HG03469 (cell line): ENCODE data around the gene ITPR1.

Source experiments
- ATAC-seq: cut with Tn5 transposase; IDR thresholded peaks from one replicate; pipeline ENCODE4 v1.9.1; 2021; ENCODE audit warnings: mild to moderate bottlenecking, moderate library complexity, moderate number of reproducible peaks; ENCODE audit not compliant: unreplicated experiment

Gene ITPR1

DNA sequence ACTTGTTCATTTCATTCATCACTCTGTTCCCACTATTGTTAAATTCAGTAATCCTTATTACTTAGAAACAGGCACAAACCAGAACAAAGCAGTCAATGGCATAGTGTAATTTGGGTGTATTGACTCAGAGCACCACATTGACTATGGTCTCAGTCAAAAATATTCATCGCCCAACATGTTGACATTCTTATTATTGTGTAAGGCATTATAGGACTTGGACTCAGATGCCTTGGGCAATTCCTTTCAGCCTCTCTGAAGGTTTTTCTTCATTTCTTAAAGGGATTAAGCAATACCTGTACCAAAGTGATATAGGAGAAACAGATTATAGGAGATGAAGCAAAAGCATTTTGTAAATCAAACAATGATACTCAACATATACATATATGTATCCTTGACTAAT is 371.4 kb downstream of the ITPR1 start:
- no peak for ATAC-seq

- no peak for ATAC-seq
Observed at GRCh38 chr3:4865714-4866113, 372.6 kb downstream of the ITPR1 start.

- no peak for ATAC-seq
Observed at GRCh38 chr3:4866866-4867265, 373.7 kb downstream of the ITPR1 start.

DNA sequence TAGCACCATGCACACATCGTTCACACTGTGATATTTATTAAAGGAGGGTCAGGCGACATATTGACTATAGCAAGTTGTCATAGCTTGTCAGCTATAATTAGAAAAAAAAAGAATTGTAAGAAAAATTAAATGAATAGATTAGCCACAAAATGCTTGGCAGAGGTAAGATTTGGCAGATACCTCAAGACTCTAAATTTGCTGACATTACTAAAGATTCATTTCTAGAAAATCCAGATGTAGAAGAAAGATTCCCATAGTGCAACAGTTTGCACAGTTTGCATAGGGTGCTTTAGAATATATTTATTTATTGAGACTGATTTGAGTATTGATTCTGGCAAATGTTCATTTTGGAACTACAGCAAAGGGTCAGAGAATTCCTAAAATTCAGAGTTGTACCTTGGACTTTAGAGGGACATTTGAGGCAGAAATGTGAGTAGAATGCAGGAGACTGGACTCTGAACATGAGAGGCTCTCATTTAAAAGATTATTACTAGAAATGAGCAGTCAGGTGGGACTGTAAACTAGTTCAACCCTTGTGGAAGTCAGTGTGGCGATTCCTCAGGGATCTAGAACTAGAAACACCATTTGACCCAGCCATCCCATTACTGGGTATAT is 384.1 kb downstream of the ITPR1 start:
- ATAC-seq = no peak

GRCh38 chr3:4880850-4881249 is 387.7 kb downstream of the ITPR1 start:
- ATAC-seq = no peak

DNA sequence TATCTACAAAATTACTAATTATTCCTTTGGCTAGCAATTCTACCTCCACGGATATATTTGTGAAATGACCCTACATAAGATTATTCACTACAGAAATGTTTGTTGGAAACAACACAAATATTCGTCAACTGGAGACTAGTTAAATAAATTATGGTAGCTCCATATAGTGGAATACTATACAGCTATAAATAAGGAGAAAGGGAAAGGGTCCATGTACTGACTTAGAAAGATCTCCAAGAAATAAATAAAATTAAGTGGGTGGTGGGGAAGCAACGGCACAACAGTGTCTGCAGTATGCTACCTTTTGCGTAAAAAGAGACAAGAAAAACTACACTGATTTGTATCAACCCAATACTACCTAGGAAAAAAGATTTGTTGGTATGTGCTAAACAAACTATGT is 389.4 kb downstream of the ITPR1 start:
- ATAC-seq = no peak

GRCh38 chr3:4883011-4883410 is 389.9 kb downstream of the ITPR1 start:
- ATAC-seq = no peak

- no peak for ATAC-seq
Observed at GRCh38 chr3:4884888-4885287, 391.7 kb downstream of the ITPR1 start.

- no peak for ATAC-seq
Observed at GRCh38 chr3:4885316-4885715, 392.2 kb downstream of the ITPR1 start.

DNA sequence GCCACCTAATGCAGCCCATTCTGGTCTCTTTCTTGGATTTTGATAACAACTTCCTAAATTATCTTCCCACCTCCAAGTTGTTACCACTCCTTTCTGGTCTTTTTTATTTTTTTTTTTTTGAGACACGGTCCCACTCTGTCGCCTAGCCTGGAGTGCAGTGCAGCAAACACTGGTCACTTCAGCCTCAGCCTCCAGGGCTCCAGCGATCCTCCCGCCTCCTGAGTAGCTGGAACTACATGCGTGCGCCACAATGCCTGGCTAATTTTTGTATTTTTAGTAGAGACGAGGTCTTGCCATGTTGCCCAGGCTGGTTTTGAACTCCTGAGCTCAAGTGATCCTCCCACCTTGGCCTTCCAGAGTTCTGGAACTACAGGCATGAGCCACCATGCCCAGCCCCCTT is 393.3 kb downstream of the ITPR1 start:
- no peak for ATAC-seq

GRCh38 chr3:4887177-4887576 is 394.0 kb downstream of the ITPR1 start:
- no peak for ATAC-seq

DNA sequence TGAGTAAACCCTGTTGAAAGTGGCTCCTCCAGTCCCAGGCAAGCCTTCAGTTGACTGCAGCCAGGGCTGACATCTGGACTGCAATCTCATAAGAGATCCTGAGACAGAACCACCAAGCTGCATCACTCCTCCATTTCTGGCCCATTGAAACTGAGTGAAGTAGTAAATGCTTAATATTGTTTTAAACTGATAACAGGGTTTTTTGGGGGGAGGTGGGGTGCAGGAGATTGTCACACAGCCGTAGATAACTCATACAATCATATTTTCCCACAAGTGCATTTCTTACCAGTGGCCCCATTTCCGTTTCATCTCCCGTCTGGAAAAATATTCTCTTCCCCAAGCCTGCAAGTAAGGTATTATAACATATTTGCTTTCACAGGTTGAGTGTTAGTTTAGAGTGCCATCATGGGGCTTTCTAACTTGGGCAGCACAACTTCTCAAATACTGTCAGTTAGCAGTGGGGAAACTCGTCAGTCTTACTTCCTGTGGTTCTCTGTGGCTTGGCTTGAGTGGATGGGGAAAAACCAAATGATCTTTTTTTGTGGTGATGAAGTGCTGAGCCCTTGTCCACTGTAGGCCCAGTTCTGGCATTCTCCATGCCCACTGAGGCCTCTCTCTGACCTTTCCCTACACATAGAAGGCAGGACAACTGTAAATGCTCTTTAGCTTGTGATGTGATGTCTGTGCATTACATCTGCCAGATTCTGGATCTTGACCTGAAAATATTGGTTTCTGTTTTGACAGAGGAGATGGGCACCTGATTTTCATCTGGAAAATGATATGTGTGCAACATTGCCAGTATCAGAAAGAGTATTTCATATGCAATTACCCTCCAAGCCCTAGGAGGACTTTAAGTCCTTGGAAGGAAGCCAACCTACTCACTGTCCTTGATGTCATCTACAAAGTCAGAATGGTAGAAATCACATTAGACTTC is 396.0 kb downstream of the ITPR1 start:
- peak; percentile 68 for ATAC-seq

DNA sequence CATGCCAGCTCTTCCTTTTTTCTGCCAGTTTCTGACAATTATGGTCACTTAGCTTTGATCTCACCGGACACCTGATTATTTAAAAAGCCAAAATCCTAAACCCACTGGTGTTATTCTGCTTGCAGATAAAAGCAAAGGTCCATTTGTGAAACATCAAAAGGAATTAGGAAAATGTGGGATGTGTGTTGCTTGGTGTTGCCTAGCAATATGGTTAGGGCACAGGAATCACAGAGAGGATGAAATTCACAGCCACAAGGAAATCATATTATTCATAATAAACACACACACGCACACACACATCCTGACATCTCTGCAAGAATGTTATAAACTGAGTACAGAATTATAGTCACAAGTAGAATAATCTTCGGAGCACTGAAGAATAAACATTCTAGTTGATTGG is 396.7 kb downstream of the ITPR1 start:
- ATAC-seq = no peak

GRCh38 chr3:4894891-4895530 is 401.9 kb downstream of the ITPR1 start:
- ATAC-seq = no peak

GRCh38 chr3:4895838-4896237 is 402.7 kb downstream of the ITPR1 start:
- ATAC-seq = no peak
